Retinal pigment epithelial cell (primary cell): ENCODE measurements around the gene PIGT.
"Not testable (repeated sequence)": the region's sequence is repeated elsewhere in the genome, so short reads cannot be mapped to it uniquely, and the experiment has no call there.

Source experiments
- DNase-seq: peaks from one replicate; pipeline ENCODE4 v3.0.0-alpha.2; 2010; ENCODE audit warnings: low read depth
- H3K4me3 ChIP-seq: 2 replicates; pipeline ENCODE4 v1.5.1; 2011; ENCODE audit warnings: mild to moderate bottlenecking, low read length, control low read depth, moderate library complexity
- TF ChIP-seq, protein P1 (sequence below): conservative IDR thresholded peaks from 2 replicates; pipeline ENCODE4 v1.5.1; 2011; ENCODE audit warnings: low read depth, low read length, control low read depth, inconsistent platforms

PIGT gene

DNA sequence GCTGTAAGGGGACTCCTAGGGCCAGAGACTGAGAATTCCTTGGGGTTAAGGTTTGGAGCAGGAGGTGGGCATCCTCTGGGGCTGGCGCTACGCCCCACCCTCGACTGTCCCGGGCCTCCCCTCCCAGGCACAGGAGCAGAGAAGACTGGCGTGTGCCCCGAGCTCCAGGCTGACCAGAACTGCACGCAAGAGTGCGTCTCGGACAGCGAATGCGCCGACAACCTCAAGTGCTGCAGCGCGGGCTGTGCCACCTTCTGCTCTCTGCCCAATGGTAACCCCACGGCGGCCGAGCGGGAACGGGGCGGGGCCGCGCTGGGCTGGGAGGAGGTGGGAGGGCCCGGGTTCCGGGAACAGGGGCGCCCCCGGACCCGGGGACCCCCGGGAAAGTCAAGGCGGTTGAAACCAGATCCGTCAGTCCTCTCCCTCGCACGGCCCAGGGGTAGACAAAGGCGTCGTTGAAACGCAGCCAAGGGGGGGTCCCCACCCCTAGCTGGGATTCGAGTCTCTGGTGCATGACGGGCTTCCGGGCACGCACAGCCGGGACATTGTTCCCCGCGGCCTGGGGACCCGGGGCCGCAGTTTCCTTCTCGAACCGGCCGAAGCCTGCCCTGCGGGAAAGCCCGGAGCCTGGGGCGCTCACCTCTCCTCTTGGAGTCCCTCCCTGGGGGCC lies 54.5 kb downstream of the PIGT start:
- no peak for DNase-seq
- TF ChIP-seq, protein P1, sequence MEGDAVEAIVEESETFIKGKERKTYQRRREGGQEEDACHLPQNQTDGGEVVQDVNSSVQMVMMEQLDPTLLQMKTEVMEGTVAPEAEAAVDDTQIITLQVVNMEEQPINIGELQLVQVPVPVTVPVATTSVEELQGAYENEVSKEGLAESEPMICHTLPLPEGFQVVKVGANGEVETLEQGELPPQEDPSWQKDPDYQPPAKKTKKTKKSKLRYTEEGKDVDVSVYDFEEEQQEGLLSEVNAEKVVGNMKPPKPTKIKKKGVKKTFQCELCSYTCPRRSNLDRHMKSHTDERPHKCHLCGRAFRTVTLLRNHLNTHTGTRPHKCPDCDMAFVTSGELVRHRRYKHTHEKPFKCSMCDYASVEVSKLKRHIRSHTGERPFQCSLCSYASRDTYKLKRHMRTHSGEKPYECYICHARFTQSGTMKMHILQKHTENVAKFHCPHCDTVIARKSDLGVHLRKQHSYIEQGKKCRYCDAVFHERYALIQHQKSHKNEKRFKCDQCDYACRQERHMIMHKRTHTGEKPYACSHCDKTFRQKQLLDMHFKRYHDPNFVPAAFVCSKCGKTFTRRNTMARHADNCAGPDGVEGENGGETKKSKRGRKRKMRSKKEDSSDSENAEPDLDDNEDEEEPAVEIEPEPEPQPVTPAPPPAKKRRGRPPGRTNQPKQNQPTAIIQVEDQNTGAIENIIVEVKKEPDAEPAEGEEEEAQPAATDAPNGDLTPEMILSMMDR: no peak
- H3K4me3 ChIP-seq: peak overlapping the region; percentile 36

DNA sequence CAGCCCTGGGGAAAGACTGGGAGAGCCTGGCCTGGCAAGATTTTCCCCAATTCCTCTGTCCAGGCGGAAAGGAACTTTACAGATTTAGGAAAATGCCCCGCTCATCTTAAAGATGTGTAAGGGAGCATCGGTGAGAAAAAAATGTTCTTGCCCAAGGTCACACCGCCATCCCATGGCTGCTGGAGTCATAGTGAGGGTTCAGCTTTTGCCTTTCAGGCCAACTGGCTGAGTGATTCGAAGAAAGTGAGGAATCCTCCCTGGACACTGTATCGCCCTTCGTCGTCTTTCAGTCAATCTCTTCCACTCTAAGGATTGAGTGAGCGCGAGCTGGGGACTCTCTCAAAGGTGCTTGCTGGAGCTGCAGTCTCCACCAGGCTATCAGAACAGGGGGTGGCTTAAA lies 55.0 kb downstream of the PIGT start:
- DNase-seq: no peak
- H3K4me3 ChIP-seq: peak overlapping the region; percentile 36
- TF ChIP-seq, protein P1: peak; percentile 28

DNA sequence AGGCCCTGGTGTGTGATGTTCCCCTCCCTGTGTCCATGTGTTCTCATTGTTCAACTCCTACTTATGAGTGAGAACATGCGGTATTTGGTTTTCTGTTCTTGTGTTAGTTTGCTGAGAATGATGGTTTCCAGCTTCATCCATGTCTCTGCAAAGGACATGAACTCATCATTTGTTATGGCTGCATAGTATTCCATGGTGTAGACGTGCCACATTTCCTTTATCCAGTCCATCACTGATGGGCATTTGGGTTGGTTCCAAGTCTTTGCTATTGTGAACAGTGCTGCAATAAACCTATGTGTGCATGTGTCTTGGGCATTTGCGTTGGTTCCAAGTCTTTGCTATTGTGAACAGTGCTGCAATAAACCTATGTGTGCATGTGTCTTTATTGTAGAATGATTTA lies 56.3 kb downstream of the PIGT start:
- DNase-seq, H3K4me3 ChIP-seq: not testable (repeated sequence)
